TTC549 (cell line): ENCODE data around the gene ZMYND12.
"Not testable (repeated sequence)": the region's sequence is repeated elsewhere in the genome, so short reads cannot be mapped to it uniquely, and the experiment has no call there.

Experiments used
- FAIRE-seq: peaks from 2 replicates; lab custom pipeline; 2012; peaks lifted over from hg19 to GRCh38; lab: Jason Lieb, UNC

Gene ZMYND12, protein sequence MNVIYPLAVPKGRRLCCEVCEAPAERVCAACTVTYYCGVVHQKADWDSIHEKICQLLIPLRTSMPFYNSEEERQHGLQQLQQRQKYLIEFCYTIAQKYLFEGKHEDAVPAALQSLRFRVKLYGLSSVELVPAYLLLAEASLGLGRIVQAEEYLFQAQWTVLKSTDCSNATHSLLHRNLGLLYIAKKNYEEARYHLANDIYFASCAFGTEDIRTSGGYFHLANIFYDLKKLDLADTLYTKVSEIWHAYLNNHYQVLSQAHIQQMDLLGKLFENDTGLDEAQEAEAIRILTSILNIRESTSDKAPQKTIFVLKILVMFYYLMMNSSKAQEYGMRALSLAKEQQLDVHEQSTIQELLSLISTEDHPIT

GRCh38 chr1:42456010-42456753 lies at the start of gene ZMYND12, which contains the start of gene PPCS:
Gene ZMYND12, minus strand, starts transcription at chr1:42456022. Its CDS starts 25 bp downstream, at chr1:42455997.
Gene PPCS, plus strand, starts transcription at chr1:42456543. Its CDS starts 23 bp downstream, at chr1:42456566.
- FAIRE-seq = no peak

- no peak for FAIRE-seq
Observed at GRCh38 chr1:42504535-42505128, 48.8 kb upstream of the ZMYND12 start.

DNA sequence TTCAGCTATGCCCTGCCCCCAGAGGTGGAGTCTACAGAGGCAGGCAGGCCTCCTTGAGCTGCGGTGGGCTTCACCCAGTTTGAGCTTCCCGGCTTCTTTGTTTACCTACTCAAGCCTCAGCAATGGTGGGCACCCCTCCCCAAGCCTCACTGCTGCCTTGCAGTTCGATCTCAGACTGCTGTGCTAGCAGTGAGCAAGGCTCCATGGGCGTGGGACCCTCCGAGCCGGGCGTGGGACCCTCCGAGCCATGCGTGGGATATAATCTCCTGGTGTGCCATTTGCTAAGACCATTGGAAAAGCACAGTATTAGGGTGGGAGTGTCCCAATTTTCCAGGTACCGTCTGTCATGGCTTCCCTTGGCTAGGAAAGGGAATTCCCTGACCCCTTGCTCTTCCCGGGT lies 46.2 kb upstream of the ZMYND12 start:
- FAIRE-seq = not testable (repeated sequence)

- FAIRE-seq = no peak
Observed at GRCh38 chr1:42490237-42490636, 34.4 kb upstream of the ZMYND12 start.

DNA sequence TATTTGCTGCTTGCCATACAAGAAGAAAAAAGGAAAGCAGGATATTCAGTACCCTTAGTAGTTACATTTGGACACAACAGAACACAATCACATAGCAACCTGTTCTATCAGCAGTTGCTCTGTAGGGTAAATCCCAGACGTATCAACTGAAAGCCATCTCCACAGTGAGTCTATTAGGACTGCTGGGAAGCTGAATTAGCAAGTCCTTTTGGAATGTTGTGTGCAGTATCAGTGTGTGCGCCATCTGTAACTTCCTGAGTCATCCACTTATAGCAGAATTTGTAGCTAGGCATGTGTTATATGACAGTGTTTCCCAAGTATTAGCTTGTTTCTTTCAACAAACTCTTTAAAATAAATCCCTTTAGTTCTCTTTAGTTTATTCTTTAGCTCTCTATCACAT lies 28.6 kb upstream of the ZMYND12 start:
- FAIRE-seq = no peak

- no peak for FAIRE-seq
Observed at GRCh38 chr1:42482635-42483153, 26.9 kb upstream of the ZMYND12 start.

GRCh38 chr1:42480921-42481320 lies 25.1 kb upstream of the ZMYND12 start:
- no peak for FAIRE-seq

- FAIRE-seq = no peak
Observed at GRCh38 chr1:42479621-42480020, 23.8 kb upstream of the ZMYND12 start.

- FAIRE-seq = no peak
Observed at GRCh38 chr1:42477775-42478174, 22.0 kb upstream of the ZMYND12 start.

GRCh38 chr1:42477354-42477753 lies 21.5 kb upstream of the ZMYND12 start:
- FAIRE-seq = not testable (repeated sequence)

DNA sequence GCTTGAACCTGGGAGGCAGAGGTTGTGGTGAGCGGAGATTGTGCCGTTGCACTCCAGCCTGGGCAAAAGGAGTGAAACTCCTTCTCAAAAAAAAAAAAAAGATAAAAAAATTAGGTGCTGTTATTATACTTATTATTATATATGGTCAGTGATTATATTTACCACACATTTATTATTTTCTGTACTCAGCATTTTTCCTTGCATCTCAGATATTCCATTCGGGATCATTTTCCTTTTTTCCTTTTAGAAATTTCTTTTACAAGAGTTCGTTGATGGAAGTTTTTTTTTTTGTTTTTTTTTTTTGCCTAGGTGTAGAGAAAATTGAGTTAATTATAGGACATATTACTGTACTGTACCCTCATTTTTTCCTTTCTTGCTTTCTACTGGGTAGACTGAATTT lies 20.8 kb upstream of the ZMYND12 start:
- FAIRE-seq = no peak

- FAIRE-seq = no peak
Observed at GRCh38 chr1:42469727-42470126, 13.9 kb upstream of the ZMYND12 start.

DNA sequence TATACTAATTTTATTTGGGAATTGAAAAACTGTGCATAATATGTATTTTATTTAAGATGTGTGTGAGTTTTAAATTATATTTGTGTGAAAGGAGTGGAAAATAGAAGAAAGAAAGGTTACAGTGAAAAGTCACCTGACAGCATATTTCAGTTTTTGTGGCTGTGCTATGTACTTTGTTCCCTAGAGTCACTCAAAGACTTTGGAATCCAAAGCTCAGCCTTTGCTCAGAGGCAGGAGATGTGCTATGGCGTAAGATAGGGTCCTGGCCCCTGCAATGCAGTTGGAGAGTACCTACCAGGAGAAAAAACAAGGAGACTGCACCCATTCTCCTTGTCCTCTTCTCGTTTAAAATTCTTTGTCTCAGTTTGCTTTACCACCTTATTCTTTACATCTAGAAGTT lies 10.2 kb upstream of the ZMYND12 start:
- no peak for FAIRE-seq

DNA sequence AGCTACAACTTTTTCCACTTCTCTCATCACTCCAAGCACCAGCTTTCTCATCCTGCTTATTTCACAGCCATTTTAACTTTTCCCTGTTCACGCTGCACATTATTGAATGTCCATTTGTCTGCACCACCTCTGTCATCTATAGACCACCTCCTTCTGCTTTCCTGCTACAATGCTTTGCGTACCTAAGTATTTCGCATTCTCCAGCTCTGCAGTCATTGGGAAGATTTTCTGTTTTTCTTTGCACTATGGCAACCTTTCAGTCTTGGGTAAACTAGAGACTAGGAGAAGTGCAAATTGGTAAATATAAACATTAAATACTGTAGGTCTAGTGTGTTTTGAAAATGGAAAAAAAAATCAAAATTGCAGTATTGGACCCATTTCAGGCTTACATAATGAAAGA lies 8.1 kb upstream of the ZMYND12 start:
- no peak for FAIRE-seq

DNA sequence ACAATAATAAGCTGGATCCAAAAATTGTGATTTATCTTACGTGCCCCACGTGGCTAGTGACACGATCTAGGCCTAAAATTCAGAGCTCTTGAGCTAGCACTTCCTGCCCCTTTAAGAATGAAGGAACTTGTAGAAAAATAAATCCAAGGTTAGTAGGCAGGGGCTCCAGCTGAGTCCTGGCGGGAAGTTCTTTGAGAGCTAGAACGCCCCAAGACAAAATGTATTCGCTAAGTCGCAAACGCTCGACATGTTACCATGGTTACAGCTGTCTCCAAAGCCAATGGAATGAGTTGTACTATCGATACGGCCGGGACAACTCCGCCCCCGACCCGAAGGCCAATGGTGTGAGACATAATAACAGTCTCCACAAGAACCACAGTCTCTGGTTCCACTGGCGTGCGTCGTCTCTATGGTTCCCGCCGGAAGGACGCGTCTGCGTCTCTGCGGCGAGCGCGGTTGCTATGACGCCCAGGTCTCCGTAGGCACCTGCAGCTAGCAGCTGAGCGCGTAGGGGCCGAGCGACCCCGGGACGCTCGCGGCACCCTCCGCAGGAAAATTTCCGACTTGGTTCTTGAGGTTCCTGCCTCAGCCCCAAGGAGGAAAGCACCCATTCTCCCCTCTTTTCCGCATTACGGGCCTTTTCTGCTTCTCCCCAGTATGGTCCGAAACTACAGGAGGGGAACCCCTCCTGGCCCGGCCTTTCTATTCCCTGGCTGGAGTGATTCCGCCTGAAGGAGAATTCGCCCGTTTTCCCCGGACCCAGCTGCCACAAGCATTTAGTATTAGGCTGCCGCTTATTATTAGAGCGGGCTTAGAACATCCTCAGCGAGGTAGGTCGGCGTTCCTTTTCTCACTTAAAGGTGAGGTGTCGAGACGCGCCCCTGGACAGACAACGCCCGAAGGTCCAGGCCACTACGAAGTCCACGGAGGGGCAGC lies 7.3 kb upstream of the ZMYND12 start, which contains the start of gene CCDC30:
TSS of gene CCDC30 (plus strand) at position 459 of the 936 bp plus-strand sequence. CDS start 17,266 bp downstream, outside the sequence.
- FAIRE-seq = peak; percentile 98

GRCh38 chr1:42461196-42461595 lies 5.4 kb upstream of the ZMYND12 start:
- no peak for FAIRE-seq

DNA sequence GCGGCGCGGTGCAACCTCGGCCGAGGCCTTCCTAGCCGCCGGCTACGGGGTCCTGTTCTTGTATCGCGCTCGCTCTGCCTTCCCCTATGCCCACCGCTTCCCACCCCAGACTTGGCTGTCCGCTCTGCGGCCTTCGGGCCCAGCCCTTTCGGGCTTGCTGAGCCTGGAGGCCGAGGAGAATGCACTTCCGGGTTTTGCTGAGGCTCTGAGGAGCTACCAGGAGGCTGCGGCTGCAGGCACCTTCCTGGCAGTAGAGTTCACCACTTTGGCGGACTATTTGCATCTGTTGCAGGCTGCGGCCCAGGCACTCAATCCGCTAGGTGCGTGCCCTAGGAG lies 900 bp upstream of the ZMYND12 start:
- no peak for FAIRE-seq

DNA sequence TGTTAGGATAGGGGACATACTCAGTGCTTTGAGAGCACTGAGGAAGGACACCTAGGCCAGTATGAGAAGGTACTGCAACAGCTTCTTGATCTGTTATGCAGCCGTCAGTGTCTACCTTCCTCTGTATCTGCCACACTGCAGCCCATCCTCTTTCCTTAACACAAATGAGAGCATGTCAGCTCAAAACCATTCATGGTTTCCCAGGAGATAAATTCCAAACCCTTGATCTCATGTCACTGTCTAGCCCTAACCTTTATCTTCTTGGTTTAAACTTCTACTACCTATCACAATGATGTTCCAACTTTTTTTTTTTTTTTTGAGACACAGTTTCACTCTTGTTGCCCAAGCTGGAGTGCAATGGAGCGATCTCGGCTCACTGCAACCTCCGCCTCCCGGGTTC lies 1.4 kb downstream of the ZMYND12 start:
- FAIRE-seq = no peak

- FAIRE-seq = no peak
Observed at GRCh38 chr1:42453386-42453785, 2.4 kb downstream of the ZMYND12 start.

DNA sequence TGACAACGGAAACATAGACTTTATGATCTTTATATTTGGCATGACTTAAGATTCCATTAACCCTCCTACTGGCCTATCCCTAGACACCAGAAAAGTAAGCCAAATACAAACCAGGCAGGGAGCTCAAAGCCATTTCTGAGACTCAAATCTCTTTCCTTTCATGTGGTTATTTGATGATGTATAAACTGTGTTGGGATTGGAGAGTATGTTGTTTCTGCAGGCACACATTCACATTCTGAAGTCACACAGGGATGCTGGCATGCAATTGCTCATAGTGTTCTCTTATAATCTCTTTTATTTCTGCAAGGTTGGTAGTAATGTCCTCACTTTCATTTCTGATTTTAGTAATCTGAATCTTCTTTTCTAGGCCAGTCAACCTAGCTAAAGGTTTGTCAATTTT lies 5.8 kb downstream of the ZMYND12 start:
- FAIRE-seq = no peak

DNA sequence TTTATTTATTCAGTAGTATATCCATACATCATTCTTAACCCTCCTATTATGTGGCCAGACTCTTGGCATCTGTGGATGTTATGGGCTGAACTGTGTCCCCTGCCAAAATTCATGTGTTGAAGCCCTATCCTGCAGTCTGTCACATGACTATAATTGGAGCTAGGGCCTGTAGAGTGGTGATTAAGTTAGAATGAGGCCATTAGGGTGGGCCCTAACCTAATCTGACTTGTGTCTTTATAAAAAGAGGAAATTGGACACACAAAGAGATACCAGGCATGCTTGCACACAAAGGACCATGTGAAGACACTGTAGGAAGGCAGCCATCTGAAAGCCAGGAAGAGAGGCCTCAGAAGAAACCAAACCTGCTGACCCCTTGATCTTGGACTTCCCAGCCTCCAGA lies 6.6 kb downstream of the ZMYND12 start:
- no peak for FAIRE-seq

- no peak for FAIRE-seq
Observed at GRCh38 chr1:42442662-42443061, 13.2 kb downstream of the ZMYND12 start.
